NCI-H510A (cell line): ENCODE results near the gene ZNF738.

ENCODE experiments used
- DNase-seq: peaks from one replicate; lab custom pipeline; 2025; lab: John Stamatoyannopoulos, UW

The ZNF738 gene

DNA sequence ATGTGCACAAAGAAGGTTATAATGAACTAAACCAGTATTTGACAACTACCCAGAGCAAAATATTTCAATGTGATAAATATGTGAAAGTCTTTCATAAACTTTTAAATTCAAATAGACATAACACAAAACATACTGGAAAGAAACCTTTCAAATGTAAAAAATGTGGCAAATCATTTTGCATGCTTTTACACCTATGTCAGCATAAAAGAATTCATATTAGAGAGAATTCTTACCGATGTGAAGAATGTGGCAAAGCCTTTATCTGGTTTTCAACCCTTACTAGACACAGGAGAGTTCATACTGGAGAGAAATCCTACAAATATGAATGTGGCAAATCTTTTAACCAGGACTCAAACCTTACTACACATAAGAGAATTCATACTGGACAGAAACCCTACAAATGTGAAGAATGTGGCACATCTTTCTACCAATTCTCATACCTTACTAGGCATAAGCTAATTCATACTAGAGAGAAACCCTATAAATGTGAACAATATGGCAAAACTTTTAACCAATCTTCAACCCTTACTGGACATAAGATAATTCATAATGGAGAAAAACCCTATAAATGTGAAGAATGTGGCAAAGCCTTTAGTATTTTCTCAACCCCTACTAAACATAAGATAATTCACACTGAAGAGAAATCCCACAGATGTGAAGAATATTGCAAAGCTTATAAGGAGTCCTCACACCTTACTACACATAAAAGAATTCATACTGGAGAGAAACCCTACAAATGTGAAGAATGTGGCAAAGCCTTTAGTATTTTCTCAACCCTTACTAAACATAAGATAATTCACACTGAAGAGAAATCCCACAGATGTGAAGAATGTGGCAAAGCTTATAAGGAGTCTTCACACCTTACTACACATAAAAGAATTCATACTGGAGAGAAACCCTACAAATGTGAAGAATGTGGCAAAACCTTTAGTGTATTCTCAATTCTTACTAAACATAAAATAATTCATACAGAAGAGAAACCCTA is 64.5 kb downstream of the ZNF738 start:
- no peak for DNase-seq
